Sigmoid colon (tissue), 7 donors: Measurements from ENCODE around the gene MTUS2. TPM values are rescaled to one million over a fixed set of nuclear protein-coding genes. Genes with fewer than 3 reads are reported as not detected.

ENCODE experiments used
- DNase-seq: peaks from one replicate; pipeline ENCODE4 v3.0.0-alpha.2; 2019
- H3K27ac ChIP-seq, 4 donors: fragments of 200-600 bp; sonication (generic); one replicate each; pipeline ENCODE4 v1.5.1; 2016 to 2019; ENCODE audit warnings: mild to moderate bottlenecking in 1 of 4
- H3K27me3 ChIP-seq, 3 donors: fragments of 200-600 bp; sonication (generic); one replicate each; pipeline ENCODE4 v1.5.1; 2019; ENCODE audit warnings: mild to moderate bottlenecking in 1 of 3
- H3K36me3 ChIP-seq, 4 donors: fragments of 200-600 bp; sonication (generic); one replicate each; pipeline ENCODE4 v1.5.1; 2016 to 2019
- H3K4me1 ChIP-seq, 4 donors: fragments of 200-600 bp; sonication (generic); one replicate each; pipeline ENCODE4 v1.5.1; 2017 to 2019
- H3K4me3 ChIP-seq, 4 donors: fragments of 200-600 bp; sonication (generic); one replicate each; pipeline ENCODE4 v1.5.1; 2017 to 2019; ENCODE audit warnings: mild to moderate bottlenecking in 2 of 4, moderate library complexity in 1 of 4
- H3K9me3 ChIP-seq, 4 donors: fragments of 200-600 bp in 3 of 4; sonication (generic) in 3 of 4; one replicate each; pipeline versions ENCODE4 v1.5.1 to v1.6.1; 2013 to 2019
- EP300 ChIP-seq, 4 donors: sonication (generic); formaldehyde crosslinking; IDR thresholded peaks; one replicate each; pipeline ENCODE4 v1.6.1; 2017; ENCODE audit warnings: antibody characterized with exemption in 4 of 4
- POLR2A ChIP-seq, 2 donors: fragments of 450-650 bp; IDR thresholded peaks; one replicate each; pipeline ENCODE4 v1.6.1; 2016; ENCODE audit warnings: antibody characterized with exemption in 2 of 2, mild to moderate bottlenecking in 2 of 2, moderate library complexity in 2 of 2
- POLR2AphosphoS5 ChIP-seq, 4 donors: sonication (generic); formaldehyde crosslinking; IDR thresholded peaks; one replicate each; pipeline ENCODE4 v1.6.1; 2017; ENCODE audit warnings: antibody characterized with exemption in 4 of 4
- WGBS, 2 donors: extraction: QIAGEN DNeasy Blood & Tissue Kit; methylation state at CpG; one replicate each; pipeline ENCODE4 v1.1.7; 2013; 5-methylcytosine and 5-hydroxymethylcytosine counted together
- intact Hi-C: fragments of 100-400 bp; cut with DNase I; formaldehyde crosslinking; loops from one replicate; pipeline ENCODE4 v1.15.1; 2023
- polyA plus RNA-seq, 3 donors: library from polyadenylated mRNA; stranded (reverse); fragments of 200-250 nt; gene quantifications; one replicate each; pipeline ENCODE4 v1.2.3, GENCODE V29; 2013
- total RNA-seq, 4 donors: library from RNA; depleted of rRNA; stranded (reverse); fragments of >200 nt; gene quantifications; one replicate each; pipeline ENCODE4 v1.1.0, GENCODE V29; 2016
- TF ChIP-seq, protein P1 (sequence below), 4 experiments: fragments of 450-650 bp in 3 of 4; fragments of 200-600 bp in 1 of 4; IDR thresholded peaks; one replicate each; pipeline ENCODE4 v1.5.1; 2016 to 2019; ENCODE audit warnings: antibody characterized with exemption in 4 of 4, mild to moderate bottlenecking in 3 of 4, moderate library complexity in 2 of 4
- donor health status: healthy with polysubstance abuse.
- donor health status: Bipolar disorder and iron deficiency.
- donor health status: healthy.

Gene MTUS2
- total and polyA plus RNA-seq, 7 donors, result 0.23 to 2.2 (median 0.85) TPM; not detected in 1

- Histone ChIP-seq H3K9me3 (peaks cover 0 to 2% (median 0%) of the 10 kb centered on the region in 4 donors), H3K36me3 (no peaks in the 10 kb centered on the region), H3K27ac (no peak overlapping the region), H3K4me3 (no peak overlapping the region), H3K27me3 (no peaks in the 10 kb centered on the region), H3K4me1 (no peaks in the 10 kb centered on the region)
- TF ChIP-seq, protein P1, sequence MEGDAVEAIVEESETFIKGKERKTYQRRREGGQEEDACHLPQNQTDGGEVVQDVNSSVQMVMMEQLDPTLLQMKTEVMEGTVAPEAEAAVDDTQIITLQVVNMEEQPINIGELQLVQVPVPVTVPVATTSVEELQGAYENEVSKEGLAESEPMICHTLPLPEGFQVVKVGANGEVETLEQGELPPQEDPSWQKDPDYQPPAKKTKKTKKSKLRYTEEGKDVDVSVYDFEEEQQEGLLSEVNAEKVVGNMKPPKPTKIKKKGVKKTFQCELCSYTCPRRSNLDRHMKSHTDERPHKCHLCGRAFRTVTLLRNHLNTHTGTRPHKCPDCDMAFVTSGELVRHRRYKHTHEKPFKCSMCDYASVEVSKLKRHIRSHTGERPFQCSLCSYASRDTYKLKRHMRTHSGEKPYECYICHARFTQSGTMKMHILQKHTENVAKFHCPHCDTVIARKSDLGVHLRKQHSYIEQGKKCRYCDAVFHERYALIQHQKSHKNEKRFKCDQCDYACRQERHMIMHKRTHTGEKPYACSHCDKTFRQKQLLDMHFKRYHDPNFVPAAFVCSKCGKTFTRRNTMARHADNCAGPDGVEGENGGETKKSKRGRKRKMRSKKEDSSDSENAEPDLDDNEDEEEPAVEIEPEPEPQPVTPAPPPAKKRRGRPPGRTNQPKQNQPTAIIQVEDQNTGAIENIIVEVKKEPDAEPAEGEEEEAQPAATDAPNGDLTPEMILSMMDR (IDR thresholded peaks at IDR 0.05), result no peak
- TF ChIP-seq POLR2AphosphoS5 (IDR thresholded peaks at IDR 0.05) (no peak), POLR2A (IDR thresholded peaks at IDR 0.05) (no peak), EP300 (IDR thresholded peaks at IDR 0.05) (no peak)
- WGBS, 2 donors, result 14 to 38% methylated on average over 1 of the region's 1 CpG
- DNase-seq, result no peak
- intact Hi-C loops, result no loop called here
Measured at GRCh38 chr13:29156136-29156535, 336.0 kb downstream of the MTUS2 start.

DNA sequence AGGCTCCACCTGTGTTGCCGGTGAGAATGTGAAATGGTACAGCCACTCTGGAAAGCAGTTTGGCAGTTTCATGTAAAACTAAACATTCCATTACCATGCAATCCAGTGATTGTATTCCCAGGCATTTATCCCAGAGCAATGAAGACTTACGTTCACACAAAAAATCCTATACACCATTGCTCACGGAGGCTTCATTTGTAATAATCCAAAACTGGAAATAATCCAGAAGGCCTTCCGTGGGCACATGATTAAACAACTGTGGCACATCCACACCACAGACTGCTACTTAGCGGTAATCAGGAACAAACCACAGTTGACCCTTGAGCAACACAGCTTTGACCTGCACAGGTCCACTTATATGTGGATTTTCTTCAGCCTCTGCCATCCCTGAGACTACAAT, 339.7 kb downstream of the MTUS2 start:
- no peaks in the 10 kb centered on the region for H3K27me3 ChIP-seq
- H3K36me3 ChIP-seq, result no peaks in the 10 kb centered on the region
- no peak for TF ChIP-seq POLR2A (IDR thresholded peaks at IDR 0.05)
- no peak for TF ChIP-seq EP300 (IDR thresholded peaks at IDR 0.05)
- intact Hi-C loops, result no loop called here
- no peaks in the 10 kb centered on the region for H3K4me1 ChIP-seq
- H3K9me3 ChIP-seq, result no peaks in the 10 kb centered on the region
- DNase-seq, result no peak
- H3K27ac ChIP-seq, result no peak overlapping the region
- 86 to 87% methylated on average over 5 of the region's 5 CpGs for WGBS, 2 donors
- H3K4me3 ChIP-seq, result no peak overlapping the region

GRCh38 chr13:29160862-29161261, 340.7 kb downstream of the MTUS2 start:
- H3K4me3 ChIP-seq, result no peak overlapping the region
- 47 to 75% methylated on average over 3 of the region's 3 CpGs for WGBS, 2 donors

DNA sequence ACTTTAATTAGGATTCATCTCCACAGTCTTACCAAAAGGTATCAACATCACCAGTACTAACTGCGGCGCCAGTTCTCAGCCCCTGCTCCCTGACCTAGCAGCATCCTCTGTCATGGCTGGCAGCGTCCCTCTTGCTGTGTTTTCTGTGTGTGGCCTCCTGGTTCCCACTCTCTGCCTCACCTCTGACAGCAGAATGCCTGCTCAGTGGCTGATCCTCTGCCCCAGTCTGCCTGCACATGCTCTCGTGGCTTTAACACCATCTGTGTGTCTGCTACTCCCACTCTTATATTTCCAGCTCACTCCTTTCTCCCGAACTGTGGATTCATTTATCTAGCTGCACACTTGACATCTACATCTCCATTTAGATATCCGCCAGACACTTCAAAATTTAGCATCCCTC, 341.5 kb downstream of the MTUS2 start:
- WGBS, 2 donors, result 65 to 66% methylated on average over 6 of the region's 6 CpGs
- H3K4me1 ChIP-seq, result no peaks in the 10 kb centered on the region
- H3K27me3 ChIP-seq, result no peaks in the 10 kb centered on the region
- DNase-seq, result no peak
- H3K9me3 ChIP-seq, result no peaks in the 10 kb centered on the region
- H3K36me3 ChIP-seq, result no peaks in the 10 kb centered on the region
- H3K4me3 ChIP-seq, result no peak overlapping the region
- intact Hi-C loops, result no loop called here
- no peak overlapping the region for H3K27ac ChIP-seq
- TF ChIP-seq EP300 (IDR thresholded peaks at IDR 0.05) (no peak), POLR2AphosphoS5 (IDR thresholded peaks at IDR 0.05) (no peak), POLR2A (IDR thresholded peaks at IDR 0.05) (no peak)
- TF ChIP-seq, protein P1 (IDR thresholded peaks at IDR 0.05), result no peak

More at GRCh38 chr13:29160862-29161261, 340.7 kb downstream of the MTUS2 start:
- Histone ChIP-seq H3K27ac (no peak overlapping the region), H3K9me3 (no peaks in the 10 kb centered on the region), H3K27me3 (no peaks in the 10 kb centered on the region), H3K4me1 (no peaks in the 10 kb centered on the region), H3K36me3 (no peaks in the 10 kb centered on the region)
- TF ChIP-seq EP300 (IDR thresholded peaks at IDR 0.05) (no peak), POLR2AphosphoS5 (IDR thresholded peaks at IDR 0.05) (no peak), POLR2A (IDR thresholded peaks at IDR 0.05) (no peak)
- TF ChIP-seq, protein P1 (IDR thresholded peaks at IDR 0.05), result no peak
- intact Hi-C loops, result no loop called here
- no peak for DNase-seq

GRCh38 chr13:29162638-29163235, 342.6 kb downstream of the MTUS2 start:
- H3K9me3 ChIP-seq, result no peaks in the 10 kb centered on the region
- no peaks in the 10 kb centered on the region for H3K27me3 ChIP-seq
- H3K27ac ChIP-seq, result no peak overlapping the region
- 51 to 60% methylated on average over 6 of the region's 6 CpGs for WGBS, 2 donors
- no peaks in the 10 kb centered on the region for H3K4me1 ChIP-seq
- H3K36me3 ChIP-seq, result no peaks in the 10 kb centered on the region
- no peak for DNase-seq
- intact Hi-C loops, result no loop called here
- TF ChIP-seq POLR2AphosphoS5 (IDR thresholded peaks at IDR 0.05) (no peak), POLR2A (IDR thresholded peaks at IDR 0.05) (no peak), EP300 (IDR thresholded peaks at IDR 0.05) (no peak)
- TF ChIP-seq, protein P1 (IDR thresholded peaks at IDR 0.05), result no peak
- H3K4me3 ChIP-seq, result no peak overlapping the region
